Gastrocnemius medialis (tissue), 4 donors: ENCODE measurements around the gene ZNF583.

Experiments used
- POLR2A ChIP-seq, 2 donors: fragments of 450-650 bp; IDR thresholded peaks; one replicate each; pipeline ENCODE4 v1.6.1; 2017; ENCODE audit warnings: antibody characterized with exemption in 2 of 2, mild to moderate bottlenecking in 2 of 2, moderate library complexity in 2 of 2
- TF ChIP-seq, protein P1 (sequence below), 5 experiments: fragments of 450-650 bp in 3 of 5; fragments of 200-600 bp in 2 of 5; sonication (generic) in 2 of 5; IDR thresholded peaks in 4 of 5; conservative IDR thresholded peaks in 1 of 5; 1 replicate in 4 of 5; 2 replicates in 1 of 5; pipeline ENCODE4 v1.5.1; 2016 to 2019; ENCODE audit warnings: antibody characterized with exemption in 5 of 5, mild to moderate bottlenecking in 3 of 5, moderate library complexity in 3 of 5

DNA sequence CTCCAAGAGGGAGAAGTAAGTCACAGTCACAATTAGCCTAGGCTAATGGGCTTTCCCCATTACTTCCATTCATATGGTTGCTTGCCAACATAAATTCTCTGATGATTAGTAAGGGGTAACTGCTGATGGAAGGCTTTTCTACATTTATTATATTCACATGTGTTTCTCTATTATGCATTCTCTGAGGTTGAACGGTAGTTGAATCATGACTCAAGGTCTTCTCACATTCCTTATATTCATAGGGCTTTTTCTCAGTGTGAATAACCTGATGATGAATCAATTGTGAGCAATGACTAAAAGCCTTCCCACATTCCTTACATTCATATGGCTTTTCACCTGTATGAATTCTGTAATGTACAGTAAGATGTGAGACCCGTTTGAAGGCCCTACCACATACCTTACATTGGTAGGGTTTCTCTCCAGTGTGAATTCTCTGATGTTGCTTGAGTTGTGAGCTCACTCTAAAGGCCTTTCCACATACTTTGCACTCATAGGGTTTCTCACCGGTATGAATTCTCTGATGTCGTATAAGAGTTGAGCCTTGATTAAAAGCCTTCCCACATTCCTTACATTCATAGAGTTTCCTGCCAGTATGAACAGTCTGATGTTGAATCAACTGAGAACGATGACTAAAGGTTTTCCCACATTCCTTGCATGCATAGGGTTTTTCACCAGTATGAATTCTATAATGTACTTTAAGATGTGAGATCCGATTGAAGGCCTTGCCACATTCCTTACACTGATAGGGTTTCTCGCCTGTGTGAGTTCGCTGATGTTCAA lies 20.1 kb upstream of the ZNF583 start:
- TF ChIP-seq, protein P1, sequence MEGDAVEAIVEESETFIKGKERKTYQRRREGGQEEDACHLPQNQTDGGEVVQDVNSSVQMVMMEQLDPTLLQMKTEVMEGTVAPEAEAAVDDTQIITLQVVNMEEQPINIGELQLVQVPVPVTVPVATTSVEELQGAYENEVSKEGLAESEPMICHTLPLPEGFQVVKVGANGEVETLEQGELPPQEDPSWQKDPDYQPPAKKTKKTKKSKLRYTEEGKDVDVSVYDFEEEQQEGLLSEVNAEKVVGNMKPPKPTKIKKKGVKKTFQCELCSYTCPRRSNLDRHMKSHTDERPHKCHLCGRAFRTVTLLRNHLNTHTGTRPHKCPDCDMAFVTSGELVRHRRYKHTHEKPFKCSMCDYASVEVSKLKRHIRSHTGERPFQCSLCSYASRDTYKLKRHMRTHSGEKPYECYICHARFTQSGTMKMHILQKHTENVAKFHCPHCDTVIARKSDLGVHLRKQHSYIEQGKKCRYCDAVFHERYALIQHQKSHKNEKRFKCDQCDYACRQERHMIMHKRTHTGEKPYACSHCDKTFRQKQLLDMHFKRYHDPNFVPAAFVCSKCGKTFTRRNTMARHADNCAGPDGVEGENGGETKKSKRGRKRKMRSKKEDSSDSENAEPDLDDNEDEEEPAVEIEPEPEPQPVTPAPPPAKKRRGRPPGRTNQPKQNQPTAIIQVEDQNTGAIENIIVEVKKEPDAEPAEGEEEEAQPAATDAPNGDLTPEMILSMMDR (IDR thresholded peaks at IDR 0.05 in 4 of 5, conservative IDR thresholded peaks at IDR 0.05 in 1 of 5): no peak
- no peak for TF ChIP-seq POLR2A (IDR thresholded peaks at IDR 0.05)
